HG02943 (cell line): ENCODE results near the gene CSPG5.

Source experiments
- ATAC-seq: cut with Tn5 transposase; IDR thresholded peaks from one replicate; pipeline ENCODE4 v1.9.1; 2021; ENCODE audit warnings: mild to moderate bottlenecking, low read depth, moderate library complexity; ENCODE audit not compliant: unreplicated experiment

Gene CSPG5

DNA sequence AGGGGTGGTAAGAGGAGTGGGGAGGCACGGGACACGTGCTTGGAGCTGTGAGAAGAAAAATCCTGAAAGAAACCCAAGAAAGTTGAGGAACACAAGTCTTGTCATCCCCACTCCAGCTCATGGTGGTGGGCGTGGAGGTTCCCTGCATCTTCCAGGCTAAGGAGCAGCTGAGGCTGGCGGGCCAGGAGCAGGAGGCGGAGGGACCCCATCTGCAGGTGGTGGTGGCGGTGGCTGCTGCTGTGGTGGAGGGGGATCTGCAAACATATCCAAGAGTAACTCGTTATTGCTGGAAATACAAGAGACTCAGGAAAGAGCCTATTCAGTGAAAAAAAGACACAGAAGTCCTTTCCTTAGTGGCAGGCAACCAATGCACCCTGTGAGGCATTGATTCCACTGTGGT, 9.4 kb upstream of the CSPG5 start:
- no peak for ATAC-seq

GRCh38 chr3:47586746-47587145, 8.1 kb upstream of the CSPG5 start:
- ATAC-seq = no peak

- ATAC-seq = no peak
Measured at GRCh38 chr3:47583320-47584075, 4.8 kb upstream of the CSPG5 start.

- ATAC-seq = no peak
Measured at GRCh38 chr3:47581835-47582234, 3.2 kb upstream of the CSPG5 start.

- no peak for ATAC-seq
Measured at GRCh38 chr3:47581422-47581821, 2.8 kb upstream of the CSPG5 start.

GRCh38 chr3:47580481-47580880, 1.8 kb upstream of the CSPG5 start:
- ATAC-seq = no peak

GRCh38 chr3:47579875-47580274, 1.2 kb upstream of the CSPG5 start:
- no peak for ATAC-seq

DNA sequence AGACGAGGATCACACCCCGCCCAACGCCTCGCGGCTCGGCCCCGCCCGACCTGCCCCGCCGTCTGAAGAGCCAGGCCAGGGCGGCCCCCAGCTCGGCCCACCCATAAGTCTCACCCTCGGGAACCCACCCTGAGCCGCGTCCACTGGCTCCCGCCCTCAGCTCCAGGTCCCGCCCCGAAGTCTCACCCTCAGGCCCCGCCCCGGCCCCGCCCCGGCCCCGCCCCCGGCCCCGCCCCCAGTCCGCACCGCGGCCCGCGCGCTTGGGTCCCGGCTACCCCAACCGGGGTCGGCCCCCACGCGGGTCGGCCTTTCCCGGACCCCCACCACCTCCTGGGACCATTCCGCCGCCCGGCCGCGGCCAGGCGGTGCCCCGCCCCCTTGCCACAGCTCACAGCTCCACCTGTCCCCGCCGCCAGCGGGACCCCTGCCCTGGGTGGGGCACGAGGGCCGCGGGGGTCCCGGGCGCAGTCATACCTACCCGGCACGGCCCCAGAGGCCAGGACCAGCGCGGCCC, 489 bp downstream of the CSPG5 start:
- ATAC-seq = no peak

GRCh38 chr3:47577583-47578118, 1.0 kb downstream of the CSPG5 start:
- ATAC-seq = no peak

GRCh38 chr3:47573190-47574172, 5.2 kb downstream of the CSPG5 start:
- no peak for ATAC-seq

GRCh38 chr3:47571391-47572175, 7.1 kb downstream of the CSPG5 start:
- ATAC-seq = no peak

DNA sequence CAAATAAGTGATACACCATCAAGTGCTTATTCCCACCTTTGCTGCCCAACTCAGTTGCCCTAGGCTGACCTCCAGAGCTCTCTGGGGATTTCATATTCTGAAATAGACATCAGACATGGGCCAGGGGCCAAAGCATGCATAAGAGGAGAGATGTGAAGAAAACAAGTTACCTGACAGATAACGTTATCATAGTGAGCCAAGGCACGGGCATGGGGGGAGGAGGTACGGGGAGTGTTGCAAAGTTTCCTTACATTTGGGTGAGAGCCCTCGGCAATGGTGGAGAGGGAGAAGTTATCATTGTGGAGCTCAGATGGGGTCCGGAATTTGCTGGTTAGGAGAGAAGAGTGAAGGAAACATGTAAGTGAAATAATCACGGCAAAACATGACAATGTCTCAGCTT, 9.8 kb downstream of the CSPG5 start:
- ATAC-seq = no peak

- ATAC-seq = no peak
Measured at GRCh38 chr3:47567149-47567548, 11.5 kb downstream of the CSPG5 start.

DNA sequence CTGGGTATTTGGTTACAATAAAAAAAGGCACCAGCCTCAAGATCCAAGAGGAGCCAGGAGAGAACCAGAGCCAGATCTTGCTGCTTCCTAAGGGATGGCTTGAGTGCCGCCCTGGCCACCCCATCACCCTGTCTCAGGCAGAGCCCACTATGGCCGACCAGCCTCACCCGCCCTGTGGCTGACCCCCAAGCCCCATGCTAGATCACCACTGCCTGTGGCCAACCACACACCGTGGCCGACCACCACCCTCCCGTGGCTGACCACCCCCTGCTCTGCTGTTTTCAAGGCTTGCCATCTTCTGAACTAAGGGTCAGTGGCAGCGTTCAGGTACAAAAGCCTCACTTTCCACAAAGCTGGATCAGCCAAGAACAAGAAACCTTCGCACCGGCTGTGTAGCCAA, 12.0 kb downstream of the CSPG5 start:
- ATAC-seq = no peak

DNA sequence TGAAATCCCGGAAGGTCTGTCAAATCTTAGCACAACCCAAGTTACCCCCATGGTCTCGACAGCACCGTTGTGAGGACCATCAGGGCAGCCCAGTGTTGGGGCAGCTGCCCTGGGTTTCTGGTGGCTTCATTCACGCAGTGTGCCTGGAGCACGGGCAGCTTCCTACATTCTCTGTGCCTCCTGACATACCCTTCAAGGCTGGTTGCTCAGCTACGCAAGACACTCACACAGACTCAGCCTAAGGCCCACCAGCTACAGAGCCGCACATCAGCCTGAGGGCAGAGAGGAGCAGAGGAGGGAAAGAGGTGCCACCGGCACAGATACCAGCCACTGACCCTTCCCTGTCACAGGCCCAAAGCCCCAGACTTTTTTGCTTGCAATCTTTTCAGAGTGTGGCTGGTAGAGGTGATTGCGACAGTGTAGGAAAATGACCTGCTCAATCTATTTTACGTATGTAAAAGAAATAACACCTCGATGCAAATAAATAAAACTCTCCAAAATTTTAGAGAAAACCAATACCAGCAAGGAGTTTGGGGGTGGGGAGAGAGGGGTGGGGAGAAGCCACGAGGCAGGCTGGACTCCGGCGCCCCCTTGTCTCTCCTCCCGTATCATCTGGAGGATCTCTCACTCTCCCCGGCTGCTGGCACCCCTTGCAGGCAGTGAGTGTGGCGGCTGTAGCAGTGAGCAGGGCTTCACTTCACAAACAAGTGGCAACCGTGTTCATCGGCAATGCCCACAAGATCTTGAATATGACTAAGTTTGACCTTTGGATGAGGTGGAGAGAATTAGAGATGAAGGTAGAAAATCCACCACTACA, 12.7 kb downstream of the CSPG5 start:
- no peak for ATAC-seq

GRCh38 chr3:47556351-47556750, 22.3 kb downstream of the CSPG5 start:
- no peak for ATAC-seq

DNA sequence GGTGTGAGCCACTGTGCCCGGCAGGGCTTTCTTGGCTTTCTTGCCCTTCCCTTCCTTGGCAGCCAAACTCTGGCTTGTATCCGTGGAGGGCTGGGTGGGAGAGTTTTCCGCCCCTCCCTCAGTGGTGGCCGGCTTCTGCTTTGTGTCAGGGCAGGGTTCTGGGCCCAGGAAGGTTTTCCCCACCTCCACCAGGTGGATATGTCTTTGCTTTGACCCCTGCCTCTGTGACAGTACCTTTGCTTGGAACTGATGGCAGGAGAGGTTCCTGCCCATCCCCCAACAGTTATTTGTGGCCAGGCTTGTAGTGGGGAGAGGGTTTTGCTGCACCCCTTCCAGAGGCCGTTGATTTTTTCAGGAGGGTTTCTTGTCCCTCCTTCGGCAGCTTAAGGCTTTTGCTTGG, 24.3 kb downstream of the CSPG5 start:
- no peak for ATAC-seq

GRCh38 chr3:47553407-47553806, 25.3 kb downstream of the CSPG5 start:
- no peak for ATAC-seq

GRCh38 chr3:47542471-47543173, 36.0 kb downstream of the CSPG5 start:
- ATAC-seq = no peak
